Stimulated activated CD4-positive, alpha-beta T cell treated with anti-CD3 and anti-CD28 coated beads, Interleukin-1b, Interleukin-23, amount 100 ng/mL, for 48 hours (primary cell): Measurements from ENCODE around the gene CDH23.

Source experiments
- DNase-seq: peaks from one replicate; pipeline ENCODE4 v3.0.0-alpha.2; 2020

The CDH23 gene

GRCh38 chr10:71426058-71426605 is 29.4 kb downstream of the CDH23 start:
- no peak for DNase-seq

GRCh38 chr10:71427246-71427645 is 30.5 kb downstream of the CDH23 start:
- no peak for DNase-seq

DNA sequence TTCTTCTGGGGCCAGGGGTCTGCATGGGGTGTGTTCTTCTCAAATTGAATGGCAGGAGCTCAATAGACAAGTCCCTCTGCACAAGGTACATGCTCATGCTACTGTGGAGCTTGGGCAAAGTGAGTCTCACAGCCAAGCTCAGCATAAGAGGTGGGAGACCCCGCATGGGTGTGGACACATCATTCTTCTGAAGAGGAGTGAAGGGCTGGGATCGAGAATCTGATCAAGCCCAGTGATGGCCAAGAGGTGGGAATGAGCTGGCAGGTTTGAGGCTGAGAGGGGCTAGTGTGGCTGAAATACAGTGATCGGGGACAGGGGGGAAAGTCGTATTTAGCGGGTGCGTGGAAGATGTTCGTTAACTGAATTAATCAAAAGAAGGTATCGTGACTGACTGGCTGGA is 32.6 kb downstream of the CDH23 start:
- no peak for DNase-seq

DNA sequence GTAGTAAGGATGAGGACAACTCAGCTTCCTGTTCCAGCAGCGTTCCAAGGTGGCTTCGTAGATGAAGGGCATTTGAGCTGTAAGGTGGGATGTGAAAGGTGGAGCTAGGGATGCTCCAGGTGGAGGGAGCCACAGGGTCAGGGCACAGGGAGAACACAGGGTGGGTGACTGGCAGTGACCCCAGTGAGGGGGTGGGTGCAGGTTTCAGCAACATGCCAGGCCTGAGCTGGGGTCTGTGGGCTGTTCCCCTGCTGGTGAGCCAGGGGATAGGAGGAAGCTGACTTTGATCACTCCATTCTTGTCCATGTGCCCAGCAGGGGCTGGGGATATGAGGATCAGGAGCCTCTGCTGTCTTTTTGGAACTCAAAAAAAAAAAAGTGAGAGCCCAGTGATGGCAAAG is 33.2 kb downstream of the CDH23 start:
- no peak for DNase-seq

GRCh38 chr10:71431239-71432100 is 34.8 kb downstream of the CDH23 start:
- no peak for DNase-seq

- DNase-seq, result no peak
Observed at GRCh38 chr10:71432101-71432905, 35.6 kb downstream of the CDH23 start.

DNA sequence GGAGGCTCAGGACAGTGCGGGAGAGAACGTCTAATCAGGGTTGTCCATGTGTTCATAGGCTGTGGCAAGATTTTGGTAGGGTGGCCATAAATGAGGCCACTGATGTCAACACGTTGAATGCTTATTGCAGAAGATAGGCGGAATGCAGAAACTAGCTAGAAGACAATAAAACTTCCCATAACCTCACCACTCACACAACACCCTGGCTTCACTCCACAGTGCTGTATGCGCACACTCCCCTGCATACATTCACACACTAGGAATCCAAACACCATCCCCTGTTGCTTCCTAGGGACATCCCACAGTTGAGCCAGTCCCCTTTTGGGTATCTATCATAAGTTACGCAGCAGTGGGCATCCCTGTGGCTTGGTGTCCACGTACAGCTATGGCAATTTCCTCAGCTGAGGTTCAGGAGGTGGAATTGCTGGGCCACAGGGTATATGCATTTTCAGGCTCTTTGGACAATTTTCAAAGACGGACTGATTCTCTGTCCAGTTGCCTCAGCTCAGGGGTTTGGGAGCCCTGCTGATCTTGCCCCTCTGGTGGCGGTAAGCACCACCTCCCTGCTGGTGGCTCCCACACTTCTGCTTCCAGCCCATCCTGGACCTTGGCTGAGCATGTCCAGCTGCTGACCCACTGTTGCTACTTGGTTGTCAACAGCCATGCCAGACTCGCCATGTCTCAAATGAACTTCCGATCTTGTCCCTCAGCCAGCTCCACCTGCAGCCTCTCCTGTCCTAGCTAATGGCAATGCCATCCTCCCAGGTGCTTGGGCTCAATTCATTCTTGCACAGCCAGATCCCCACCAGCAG is 36.4 kb downstream of the CDH23 start:
- no peak for DNase-seq

DNA sequence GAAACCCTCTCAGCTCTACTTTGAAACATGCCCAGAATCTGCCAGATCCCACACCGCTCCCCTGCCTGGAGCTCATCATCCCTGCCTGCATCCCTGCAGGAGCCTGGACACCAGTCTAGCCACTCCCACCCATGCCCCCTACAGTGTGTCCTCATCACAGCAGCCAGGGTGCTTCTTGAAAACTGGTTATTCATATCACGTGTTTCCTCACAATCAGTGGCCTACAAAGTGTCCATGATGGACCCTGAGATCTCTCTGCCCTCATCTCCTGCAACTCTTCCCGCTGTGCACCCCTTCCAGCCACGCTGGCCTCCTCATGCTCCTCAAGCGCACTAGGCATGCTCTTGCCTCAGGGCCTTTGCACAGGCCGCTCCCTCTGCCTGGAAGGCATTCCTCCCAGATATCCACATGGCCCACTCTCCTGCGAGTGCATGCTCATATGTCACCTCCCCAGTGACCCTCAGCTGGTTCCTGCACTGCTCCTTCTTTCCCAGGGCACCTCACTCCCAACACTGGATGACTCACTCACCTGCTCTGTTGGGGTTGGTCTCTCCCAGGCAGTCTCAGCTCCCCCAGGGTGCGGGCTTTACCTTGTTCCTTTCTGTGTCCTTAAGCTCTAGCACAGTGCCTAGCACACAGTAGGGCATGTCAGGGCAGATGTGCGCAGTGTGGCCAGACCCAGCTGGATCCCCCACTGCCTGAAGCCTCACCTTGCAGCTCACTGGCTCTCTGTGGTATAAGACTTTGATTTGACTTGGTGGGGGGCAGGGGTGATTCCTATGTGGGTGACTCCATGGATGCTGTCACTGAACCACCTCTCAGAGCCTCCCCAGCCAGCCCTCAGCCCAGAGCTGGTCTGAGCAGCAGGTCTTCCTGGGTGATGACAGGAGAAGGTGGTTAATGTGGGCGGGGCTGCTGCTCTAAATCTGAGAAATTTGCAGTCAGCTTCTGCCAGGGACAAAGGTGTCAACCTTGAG is 37.3 kb downstream of the CDH23 start:
- peak; percentile 6 for DNase-seq

DNA sequence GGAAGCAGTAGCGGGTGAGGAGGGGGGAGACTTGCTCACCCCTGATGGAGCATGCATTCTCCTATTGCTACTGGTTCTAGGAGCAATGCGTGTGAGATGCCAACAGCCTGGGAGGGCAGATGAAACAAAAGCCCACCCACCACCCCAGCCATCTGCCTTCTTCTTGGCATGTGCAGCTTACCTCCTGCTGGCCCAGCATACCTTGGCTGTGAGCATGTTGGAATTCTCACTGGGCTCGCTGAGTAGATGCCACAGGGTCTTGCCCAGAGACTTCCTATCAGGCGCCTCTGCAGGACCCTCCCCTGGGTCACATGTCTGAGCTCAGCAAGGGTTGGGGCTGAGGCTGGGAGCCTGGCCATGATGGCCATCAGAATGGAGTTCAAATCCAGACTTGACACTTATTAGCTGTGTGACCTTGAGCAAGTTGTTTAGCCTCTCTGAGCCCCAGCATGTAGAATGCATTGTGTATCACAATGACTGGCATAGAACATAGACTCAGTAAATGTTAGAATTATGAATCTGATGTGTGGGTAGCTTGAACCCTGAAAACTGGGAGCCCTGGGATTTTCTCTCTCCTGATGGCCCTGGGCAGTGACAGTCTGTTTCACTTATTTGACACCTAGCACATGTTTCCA is 38.2 kb downstream of the CDH23 start:
- no peak for DNase-seq

DNA sequence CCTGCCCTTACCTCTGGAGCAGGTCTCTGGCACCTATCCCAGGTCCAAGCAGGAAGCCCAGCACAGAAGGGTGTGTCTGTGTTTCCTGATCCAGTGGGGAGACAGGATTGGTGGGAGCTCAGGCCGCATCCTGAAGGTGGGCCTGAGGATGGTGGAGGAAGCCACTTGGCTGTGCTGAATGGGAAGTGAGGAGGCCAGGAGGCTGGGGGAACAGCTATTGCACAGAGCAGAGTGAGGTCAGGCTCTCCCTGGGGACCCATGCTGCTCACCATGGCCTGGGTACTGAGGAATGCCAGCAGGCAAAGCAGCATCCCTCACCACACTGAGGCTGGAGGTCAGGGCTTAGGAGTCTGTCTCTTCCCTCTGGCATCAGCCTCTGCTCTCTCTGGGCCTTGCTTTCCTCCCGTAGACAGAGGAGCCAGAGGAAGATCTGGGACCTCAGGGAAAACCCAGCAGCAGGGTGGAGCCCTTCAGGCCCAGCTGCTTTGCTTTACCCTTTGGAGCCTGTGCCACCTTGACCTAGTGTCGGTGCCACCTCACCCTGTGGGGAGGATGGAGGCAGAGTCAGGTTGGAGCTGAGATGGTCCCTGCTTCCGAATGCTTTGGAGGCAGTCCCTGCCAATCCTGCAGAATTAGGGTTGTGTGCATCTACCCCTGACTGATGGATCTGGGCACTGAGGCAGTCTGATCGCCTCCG is 39.0 kb downstream of the CDH23 start:
- DNase-seq, result no peak

DNA sequence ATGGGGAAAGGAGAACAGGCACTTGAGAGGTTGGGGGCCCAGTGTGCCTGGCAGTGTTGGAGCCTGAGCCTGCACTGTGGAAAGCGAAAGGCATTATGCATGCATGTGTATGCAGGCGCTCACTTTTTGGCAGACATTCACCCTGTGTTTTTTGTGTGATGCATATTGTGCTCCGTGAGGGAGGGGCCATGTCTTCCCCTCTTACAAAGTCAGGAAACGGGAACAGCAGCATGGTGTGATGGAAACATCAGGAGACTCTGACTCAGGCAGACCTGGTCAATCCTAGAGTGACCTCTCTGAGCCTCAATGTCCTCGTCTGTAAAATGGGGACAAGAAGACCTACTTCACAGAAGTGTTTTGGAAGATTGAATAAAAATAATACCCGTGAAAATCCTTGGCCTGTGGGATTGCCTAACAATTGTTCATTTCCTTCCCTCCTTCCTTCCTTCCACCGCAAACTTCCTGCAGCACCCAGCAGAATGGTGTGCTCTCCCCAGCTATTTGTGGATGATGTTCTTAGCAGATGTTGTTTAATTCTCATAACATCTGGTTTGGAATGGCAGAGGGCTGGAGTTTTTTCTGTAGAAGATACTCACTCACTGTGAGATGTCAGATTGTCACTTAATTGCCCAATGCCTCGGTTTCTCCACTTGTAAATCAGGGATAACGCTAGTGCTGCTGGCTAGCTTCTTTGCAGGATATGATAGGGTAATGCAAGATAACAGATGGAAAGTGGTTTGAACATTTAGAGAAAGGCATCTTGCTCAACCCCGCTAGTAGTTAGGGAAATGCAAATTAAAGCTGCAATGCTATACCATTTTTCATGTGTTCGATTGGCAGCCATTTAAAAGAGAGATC is 39.8 kb downstream of the CDH23 start:
- no peak for DNase-seq

GRCh38 chr10:71437537-71438092 is 40.9 kb downstream of the CDH23 start:
- no peak for DNase-seq

GRCh38 chr10:71438761-71439160 is 42.0 kb downstream of the CDH23 start:
- no peak for DNase-seq

GRCh38 chr10:71439670-71440425 is 43.1 kb downstream of the CDH23 start:
- no peak for DNase-seq

GRCh38 chr10:71440506-71441035 is 43.9 kb downstream of the CDH23 start:
- no peak for DNase-seq

DNA sequence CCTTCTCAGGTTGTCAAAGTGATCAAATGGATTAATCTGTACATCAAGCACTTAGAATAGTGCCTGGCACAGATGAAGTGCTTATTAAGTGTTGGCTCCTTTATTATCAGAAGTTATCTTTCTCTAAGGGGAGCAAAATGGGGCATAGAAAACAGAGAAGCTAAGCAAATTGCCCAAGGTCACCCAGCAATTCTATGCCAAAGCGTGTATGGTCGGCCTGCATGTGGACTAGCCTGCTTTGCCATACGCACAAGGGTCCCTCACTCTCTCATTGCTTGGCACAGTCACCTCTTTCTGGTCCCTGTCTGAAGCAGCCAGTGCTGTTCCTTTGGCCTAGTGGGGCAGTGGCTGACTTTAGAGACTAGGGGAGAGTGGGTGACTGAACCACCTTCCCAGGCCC is 45.3 kb downstream of the CDH23 start:
- DNase-seq, result no peak

DNA sequence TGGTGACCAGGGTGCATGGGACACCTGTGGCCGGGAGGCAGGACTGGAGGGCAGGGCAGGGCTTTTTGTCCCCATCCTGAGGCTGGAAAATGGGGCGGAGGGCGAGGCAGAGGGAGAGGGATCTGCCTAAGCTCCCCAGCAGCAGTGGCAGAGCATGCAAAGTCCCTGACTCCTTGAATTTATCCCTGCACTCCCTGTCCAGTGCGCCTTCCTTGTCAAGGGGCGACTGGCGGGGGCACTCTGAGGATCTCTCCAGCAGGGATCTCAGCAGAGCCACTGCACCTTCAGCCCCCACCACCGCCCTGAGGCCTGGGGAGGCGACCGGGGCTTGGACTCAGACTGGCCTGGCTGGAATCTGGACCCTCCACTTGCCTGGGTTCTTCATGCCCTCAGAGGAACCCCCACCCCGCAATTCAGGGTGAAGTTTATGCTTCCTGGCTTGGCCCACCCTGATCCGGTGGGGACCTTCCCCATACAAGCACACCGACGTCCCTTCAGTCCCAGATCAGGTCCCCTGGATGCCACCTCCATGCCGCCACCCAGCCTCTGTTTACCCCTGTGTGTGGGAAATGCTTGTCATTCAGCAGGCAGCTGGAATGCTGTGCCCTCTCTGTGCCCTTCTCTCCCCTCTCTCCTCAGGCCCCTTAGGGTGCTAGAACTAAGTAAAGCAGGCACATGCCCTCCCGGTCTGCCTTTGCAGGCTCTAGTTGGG is 46.3 kb downstream of the CDH23 start:
- no peak for DNase-seq
